ENCODE measurements around the gene CD40LG.

Gene CD40LG

DNA sequence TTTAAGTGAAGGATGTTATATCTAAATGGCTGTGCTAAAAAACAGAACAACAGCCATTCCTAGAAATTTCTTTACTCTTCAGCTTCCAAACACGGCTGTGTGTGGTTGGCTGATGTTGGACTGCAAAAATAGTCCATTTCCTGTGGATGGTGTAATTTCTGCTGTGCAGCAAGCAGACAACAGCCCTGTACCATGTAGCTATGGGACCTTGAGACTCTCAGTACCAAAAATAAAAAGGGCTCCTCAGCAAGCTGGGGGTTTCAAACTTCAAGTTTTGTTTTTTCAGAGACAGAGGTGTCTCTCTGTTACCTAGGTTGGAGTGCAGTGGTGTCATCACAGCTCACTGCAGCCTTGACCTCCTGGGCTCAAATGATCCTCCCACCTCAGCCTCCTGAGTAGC, 18.1 kb downstream of the CD40LG start:
- Mint-ChIP-seq H3K4me1 (peaks cover 76% of the 10 kb centered on the region), H3K36me3 (peaks cover 41% of the 10 kb centered on the region), H3K9me3 (peaks cover 3% of the 10 kb centered on the region), H3K4me3 (no peak overlapping the region), H3K27ac (no peak overlapping the region), H3K27me3 (no peaks in the 10 kb centered on the region)

DNA sequence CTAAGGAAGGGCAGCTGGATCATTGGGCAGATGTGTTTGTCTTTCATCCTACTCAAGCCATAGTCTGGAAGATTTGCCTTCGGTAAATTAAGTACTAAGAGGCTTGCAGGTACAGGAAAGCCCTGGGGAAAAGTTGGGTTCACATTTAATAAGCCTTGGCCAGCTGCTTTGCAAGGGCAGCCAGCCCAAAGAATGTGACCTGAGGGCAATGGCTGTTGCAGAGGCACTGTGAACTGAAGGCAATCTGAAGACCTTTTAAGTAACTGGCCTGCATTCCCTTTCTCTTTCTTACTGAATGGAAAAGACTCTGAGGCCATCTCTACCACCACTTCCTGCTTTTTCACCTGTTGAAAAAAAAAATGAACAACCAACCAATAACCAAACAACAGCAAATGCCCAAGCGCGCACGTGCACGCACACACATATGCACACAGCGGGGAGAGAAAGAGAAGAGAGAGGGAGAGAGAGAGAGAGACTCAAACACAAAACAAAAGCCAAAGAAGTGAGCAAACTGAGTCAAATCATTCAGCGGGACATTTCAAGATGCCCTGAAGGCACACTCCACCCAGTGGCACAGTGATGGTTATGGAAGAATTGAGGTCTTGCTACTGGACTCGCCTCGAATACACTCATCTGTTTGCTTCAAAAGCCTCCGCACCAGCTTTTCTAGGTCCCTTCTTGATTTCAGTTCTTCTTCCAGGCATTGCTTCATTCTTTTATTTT, 19.6 kb downstream of the CD40LG start:
- Mint-ChIP-seq H3K27ac (peak overlapping the region; percentile 94), H3K4me3 (no peak overlapping the region), H3K9me3 (no peaks in the 10 kb centered on the region), H3K4me1 (peaks cover 78% of the 10 kb centered on the region), H3K27me3 (no peaks in the 10 kb centered on the region), H3K36me3 (peaks cover 42% of the 10 kb centered on the region)

DNA sequence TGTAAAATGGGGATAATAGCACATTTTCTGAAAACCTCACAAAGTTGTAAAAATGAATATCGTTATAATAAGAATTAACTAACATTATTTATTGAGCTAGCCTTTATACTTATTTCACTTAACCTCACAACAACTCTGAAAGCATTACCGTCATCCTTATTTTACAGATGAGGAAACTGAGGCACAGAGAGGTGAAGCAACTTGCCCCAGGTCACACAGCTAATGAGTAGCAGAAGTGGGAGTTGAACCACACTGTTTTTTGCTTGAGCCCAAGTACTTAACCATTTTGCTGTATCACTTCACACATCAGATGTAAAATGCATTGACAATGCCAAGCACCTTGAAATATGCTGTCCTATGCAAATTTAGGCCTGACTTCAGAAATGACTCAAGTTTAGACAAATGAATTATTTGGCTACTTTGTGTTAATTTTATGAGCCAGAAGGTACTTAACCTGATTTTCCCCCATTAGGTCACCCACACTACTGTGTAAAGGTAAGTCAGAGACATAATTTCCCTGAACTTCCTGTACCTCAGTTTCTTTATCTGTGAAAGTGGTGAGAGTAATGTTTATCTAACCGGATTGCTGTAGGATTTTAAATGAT, 23.1 kb downstream of the CD40LG start:
- Mint-ChIP-seq H3K9me3 (no peaks in the 10 kb centered on the region), H3K27me3 (no peaks in the 10 kb centered on the region), H3K27ac (peak overlapping the region; percentile 80), H3K4me3 (no peak overlapping the region), H3K4me1 (peaks cover 89% of the 10 kb centered on the region), H3K36me3 (peaks cover 32% of the 10 kb centered on the region)

DNA sequence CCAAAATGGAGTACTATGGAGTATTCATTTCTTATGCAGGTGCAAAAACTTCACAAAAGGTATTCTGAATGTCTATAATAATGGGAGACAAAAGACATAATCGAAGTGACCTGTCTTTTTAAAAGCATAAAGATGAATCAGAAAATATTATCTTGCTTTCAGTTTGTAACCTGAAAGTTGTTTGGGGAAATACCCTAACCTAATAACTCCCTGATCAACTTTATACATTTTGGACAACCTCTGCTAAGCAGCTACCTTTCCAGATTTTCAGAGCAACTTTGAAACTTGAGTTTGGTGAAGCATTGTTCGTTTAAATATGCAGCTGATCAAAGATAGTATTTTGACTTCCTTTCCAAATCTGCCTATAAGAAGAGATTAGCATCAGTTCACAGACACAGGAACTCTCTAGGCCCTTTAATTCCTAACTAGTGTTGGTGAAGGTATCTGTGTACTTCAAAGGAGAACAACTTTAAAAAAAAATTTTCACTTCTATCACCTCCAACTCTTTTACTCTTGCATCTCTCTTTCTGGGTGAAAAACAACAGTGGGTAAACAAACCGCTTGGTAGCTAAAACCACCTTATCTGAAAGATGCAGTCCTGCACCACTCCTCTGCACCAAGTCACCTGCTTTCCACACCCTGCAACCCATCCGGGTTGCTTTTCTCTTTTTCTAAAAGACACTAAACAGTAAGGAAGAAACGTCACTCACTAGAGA, 26.5 kb downstream of the CD40LG start:
- peaks cover 15% of the 10 kb centered on the region for H3K36me3 Mint-ChIP-seq
- no peaks in the 10 kb centered on the region for H3K9me3 Mint-ChIP-seq
- peak overlapping the region; percentile 93 for H3K27ac Mint-ChIP-seq
- peak overlapping the region; percentile 79 for H3K4me3 Mint-ChIP-seq
- peaks cover 93% of the 10 kb centered on the region for H3K4me1 Mint-ChIP-seq
- no peaks in the 10 kb centered on the region for H3K27me3 Mint-ChIP-seq

DNA sequence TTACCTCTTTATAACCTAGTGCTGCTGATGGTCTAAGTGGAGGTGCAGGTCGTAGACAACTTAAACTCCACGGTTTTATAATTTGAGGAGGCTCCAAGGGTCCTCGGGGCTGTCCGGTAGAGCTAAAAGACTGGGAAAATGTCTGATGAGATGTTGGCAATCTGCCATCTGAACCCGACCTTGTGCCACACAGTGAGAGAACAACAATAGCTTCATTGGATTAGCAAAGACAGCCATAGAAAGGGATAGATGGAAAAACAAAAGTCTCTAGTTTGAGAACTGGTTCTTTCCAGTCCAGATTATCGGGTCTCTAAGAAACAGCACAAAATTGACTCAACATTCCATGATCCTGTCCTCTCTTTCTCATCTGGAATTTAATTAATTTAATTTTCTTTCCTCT, 31.6 kb downstream of the CD40LG start:
- Mint-ChIP-seq H3K9me3 (no peaks in the 10 kb centered on the region), H3K36me3 (peaks cover 13% of the 10 kb centered on the region), H3K4me3 (no peak overlapping the region), H3K27ac (peak overlapping the region; percentile 75), H3K27me3 (no peaks in the 10 kb centered on the region), H3K4me1 (peaks cover 56% of the 10 kb centered on the region)

DNA sequence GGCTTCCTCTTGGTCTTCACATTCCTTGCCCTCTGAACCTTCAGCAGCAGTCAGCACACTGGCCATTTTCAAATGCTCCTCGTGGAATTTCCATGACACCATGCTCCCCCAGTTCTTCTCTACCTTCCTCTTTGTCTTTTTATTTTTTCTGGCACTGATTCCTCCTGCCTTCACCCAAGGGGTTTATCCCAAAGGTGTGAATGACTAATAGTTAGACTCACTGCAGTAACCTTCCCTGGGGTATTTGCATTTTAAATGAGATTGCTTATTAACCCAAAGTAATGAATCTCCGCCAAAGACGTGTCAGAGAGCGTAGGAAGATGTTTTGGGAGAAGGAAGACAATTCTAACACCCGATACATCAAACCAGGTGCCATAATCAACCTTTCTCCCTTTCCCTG, 36.2 kb downstream of the CD40LG start:
- no peak overlapping the region for H3K4me3 Mint-ChIP-seq
- peaks cover 17% of the 10 kb centered on the region for H3K36me3 Mint-ChIP-seq
- H3K9me3 Mint-ChIP-seq = peaks cover 4% of the 10 kb centered on the region
- no peak overlapping the region for H3K27ac Mint-ChIP-seq
- peaks cover 37% of the 10 kb centered on the region for H3K4me1 Mint-ChIP-seq
- H3K27me3 Mint-ChIP-seq = no peaks in the 10 kb centered on the region

DNA sequence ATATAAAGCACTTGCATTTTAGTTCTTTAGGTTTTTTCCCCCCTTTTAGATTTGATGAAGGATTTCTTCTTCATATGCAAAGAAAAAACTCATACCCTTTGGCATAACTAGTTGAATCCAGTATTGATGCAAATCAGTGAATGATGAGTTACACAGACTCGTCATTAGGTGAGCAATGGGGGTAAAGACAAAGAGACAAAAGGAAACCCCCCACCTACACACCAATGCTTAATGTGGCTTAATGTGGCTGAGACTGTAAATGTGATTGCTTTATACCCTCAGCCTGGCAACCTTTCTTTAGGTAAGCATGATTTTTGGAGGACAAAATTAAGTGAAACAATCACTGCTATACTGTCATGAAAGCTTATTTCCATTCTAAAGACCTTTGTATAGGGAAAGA, 39.5 kb downstream of the CD40LG start:
- H3K36me3 Mint-ChIP-seq = peaks cover 10% of the 10 kb centered on the region
- no peaks in the 10 kb centered on the region for H3K27me3 Mint-ChIP-seq
- peak overlapping the region; percentile 99 for H3K27ac Mint-ChIP-seq
- peaks cover 4% of the 10 kb centered on the region for H3K9me3 Mint-ChIP-seq
- H3K4me1 Mint-ChIP-seq = peaks cover 54% of the 10 kb centered on the region
- peak overlapping the region; percentile 83 for H3K4me3 Mint-ChIP-seq

DNA sequence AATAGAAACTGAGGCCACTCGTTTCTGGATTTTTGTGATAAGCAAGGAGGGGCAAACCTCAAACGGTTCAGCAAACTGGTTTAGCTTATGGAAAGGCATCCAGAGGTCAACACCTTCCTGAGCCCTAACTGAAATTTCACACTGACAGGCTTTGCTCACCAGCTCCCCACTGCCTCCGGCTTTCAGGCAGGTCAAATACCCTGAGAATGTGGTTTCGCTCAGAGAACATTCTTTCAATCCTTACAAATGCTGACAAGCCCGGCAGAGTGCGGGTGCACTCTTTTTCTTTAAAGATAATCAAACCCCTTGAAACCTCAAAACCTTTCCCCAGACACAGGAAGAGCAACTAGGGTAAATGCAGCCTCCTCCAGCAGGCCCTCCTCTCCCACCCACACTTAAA, 41.5 kb downstream of the CD40LG start:
- H3K4me1 Mint-ChIP-seq = peaks cover 70% of the 10 kb centered on the region
- no peaks in the 10 kb centered on the region for H3K27me3 Mint-ChIP-seq
- peak overlapping the region; percentile 90 for H3K27ac Mint-ChIP-seq
- peaks cover 4% of the 10 kb centered on the region for H3K9me3 Mint-ChIP-seq
- H3K4me3 Mint-ChIP-seq = peak overlapping the region; percentile 70
- H3K36me3 Mint-ChIP-seq = peaks cover 10% of the 10 kb centered on the region

DNA sequence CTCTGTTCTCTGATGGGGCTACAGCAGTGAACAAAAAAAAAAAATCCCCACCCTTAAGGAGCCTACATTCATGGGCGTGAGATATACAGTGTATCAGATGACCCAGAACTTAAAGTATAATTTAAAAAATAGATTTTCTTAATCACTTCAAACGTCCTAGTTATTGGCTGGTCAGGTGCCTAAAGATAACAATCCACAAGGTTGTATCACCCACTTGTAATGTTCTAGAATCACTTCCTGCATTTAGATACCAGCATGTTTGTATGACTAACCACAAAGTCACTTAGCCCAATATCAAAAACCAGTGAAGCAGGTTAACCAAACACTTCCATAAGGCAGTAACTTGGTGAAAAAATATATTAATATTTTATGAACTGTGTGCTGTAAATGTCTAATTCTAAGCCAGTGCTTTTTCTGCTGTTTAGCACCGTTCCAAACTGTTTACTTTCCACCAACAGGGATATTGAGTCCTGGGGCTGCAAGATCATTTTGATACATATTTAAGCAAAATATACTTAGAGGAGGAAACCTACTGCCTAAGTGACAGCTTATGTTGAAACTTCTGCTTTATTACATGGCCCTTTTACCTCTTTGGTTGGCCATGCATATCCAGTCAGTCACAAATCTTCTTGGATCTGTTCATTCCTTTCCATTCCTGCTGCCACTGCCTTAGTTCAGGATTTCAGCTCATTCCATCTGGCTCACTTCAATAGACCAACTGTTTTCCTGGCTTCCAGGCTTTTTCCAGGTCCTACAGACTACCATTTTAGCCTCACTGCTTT, 43.3 kb downstream of the CD40LG start:
- peaks cover 10% of the 10 kb centered on the region for H3K36me3 Mint-ChIP-seq
- H3K9me3 Mint-ChIP-seq = peaks cover 4% of the 10 kb centered on the region
- H3K27ac Mint-ChIP-seq = peak overlapping the region; percentile 80
- H3K27me3 Mint-ChIP-seq = no peaks in the 10 kb centered on the region
- peak overlapping the region; percentile 54 for H3K4me3 Mint-ChIP-seq
- peaks cover 86% of the 10 kb centered on the region for H3K4me1 Mint-ChIP-seq

DNA sequence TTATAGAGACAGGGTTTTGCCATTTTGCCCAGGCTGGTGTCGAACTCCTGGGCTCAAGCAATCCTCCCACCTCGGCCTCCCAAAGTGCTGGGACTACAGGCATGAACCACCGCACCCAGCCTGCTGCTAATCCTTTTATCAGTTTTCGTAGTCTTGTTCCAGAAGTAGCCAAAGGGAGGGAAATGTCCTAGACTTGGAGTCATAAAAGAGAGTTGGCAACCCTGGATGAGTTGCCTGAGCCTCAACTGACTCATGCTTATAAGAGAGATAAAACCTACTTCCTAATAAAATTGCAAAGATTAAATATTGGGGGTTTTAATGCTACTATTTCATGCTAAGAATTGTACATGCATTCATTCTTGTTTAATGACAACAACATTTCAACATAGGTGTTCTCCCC, 44.3 kb downstream of the CD40LG start:
- Mint-ChIP-seq H3K9me3 (peaks cover under 1% of the 10 kb centered on the region), H3K27me3 (no peaks in the 10 kb centered on the region), H3K4me1 (peaks cover 86% of the 10 kb centered on the region), H3K36me3 (peaks cover 8% of the 10 kb centered on the region), H3K4me3 (no peak overlapping the region), H3K27ac (no peak overlapping the region)

DNA sequence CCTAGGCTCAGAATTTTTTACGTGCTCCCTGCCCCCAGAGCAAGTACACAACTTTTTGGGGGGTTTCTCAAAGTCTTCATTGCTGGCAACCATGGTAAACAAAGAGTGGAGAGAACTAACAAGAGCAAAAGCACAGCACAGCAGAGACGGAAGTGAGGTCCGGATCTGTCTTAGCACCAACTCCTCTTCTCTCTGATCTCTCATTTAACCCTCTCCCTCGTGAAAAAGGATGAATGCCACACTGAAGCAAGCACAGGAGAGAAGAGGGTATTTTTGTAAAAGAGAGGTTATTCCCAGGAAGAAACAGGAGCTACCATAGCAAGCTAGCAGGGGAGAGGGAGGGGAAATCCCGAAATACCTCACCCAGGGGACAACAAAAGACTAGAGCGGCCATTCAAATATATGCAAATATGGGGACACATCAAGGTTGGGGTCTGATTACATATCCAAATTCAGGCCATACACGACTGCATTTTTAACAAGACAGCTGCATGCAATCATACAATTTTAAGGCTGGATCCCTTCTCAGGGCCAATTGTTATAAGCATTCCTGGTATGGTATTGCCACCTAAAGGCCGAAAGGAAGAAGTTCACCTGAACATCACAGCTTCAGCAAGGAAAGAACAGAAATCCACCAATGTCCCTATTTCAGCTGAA, 46.6 kb downstream of the CD40LG start:
- Mint-ChIP-seq H3K4me3 (peak overlapping the region; percentile 84), H3K36me3 (peaks cover 12% of the 10 kb centered on the region), H3K27me3 (no peaks in the 10 kb centered on the region), H3K4me1 (peaks cover 78% of the 10 kb centered on the region), H3K9me3 (no peaks in the 10 kb centered on the region), H3K27ac (peak overlapping the region; percentile 96)

DNA sequence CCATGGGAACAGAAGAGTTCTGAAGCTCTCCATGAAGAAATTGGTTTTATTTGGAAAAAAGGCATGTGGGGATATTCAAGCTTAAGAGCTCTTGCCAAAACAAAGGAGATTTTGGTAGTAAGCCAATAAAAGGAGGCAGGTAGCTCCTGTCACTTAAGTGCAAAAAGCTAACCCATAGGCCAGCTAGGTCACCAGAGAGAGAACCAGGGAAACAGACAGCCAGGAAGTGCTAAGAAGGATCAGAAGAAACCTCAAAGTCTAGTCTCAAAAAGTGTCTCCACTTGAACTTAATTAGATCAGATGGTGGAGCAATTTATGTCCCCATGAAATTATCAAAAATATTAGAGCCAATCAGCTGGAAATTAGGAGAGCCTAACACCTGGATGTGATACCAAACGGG, 49.2 kb downstream of the CD40LG start:
- Mint-ChIP-seq H3K9me3 (peaks cover 6% of the 10 kb centered on the region), H3K27ac (peak overlapping the region; percentile 95), H3K4me1 (peaks cover 55% of the 10 kb centered on the region), H3K27me3 (no peaks in the 10 kb centered on the region), H3K36me3 (peaks cover 21% of the 10 kb centered on the region), H3K4me3 (peak overlapping the region; percentile 54)

DNA sequence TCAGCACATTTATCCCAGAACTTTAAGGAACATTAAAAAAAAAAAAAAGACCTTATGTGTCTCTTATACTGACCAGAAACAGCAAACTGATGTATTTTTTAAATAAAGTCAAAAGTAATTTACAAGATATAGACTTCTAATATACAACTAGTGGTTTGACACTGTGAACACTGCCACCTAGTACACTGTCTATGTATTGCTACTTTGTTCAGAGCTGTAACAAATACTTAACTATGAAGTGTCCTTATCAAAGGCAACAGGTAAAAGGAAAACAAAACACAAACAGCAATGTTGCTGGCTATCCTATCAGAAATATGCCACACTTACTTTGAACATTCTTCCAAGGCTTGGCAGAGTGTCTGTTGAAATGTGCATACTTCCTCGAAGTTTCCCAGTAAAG, 60.4 kb downstream of the CD40LG start:
- peaks cover 10% of the 10 kb centered on the region for H3K36me3 Mint-ChIP-seq
- H3K4me1 Mint-ChIP-seq = peaks cover 29% of the 10 kb centered on the region
- no peaks in the 10 kb centered on the region for H3K9me3 Mint-ChIP-seq
- H3K27me3 Mint-ChIP-seq = no peaks in the 10 kb centered on the region
- peak overlapping the region; percentile 68 for H3K27ac Mint-ChIP-seq
- H3K4me3 Mint-ChIP-seq = no peak overlapping the region

Data from activated naive CD4-positive, alpha-beta T cell treated with anti-CD3 and anti-CD28 coated beads, Interleukin-2, amount 50 U/mL, for 24 hours (primary cell).